GM20431 (cell line): ENCODE data around the gene RALY.
"Not testable (repeated sequence)": the region's sequence is repeated elsewhere in the genome, so short reads cannot be mapped to it uniquely, and the experiment has no call there.

Source experiments
- in situ Hi-C: fragments of 300-500 bp; cut with MseI, MboI; formaldehyde crosslinking; loops from one replicate; pipeline ENCODE4 v1.15.0; 2020; ENCODE audit warnings: low sequenced_read_pairs; ENCODE audit not compliant: unreplicated experiment

Gene RALY

GRCh38 chr20:34013554-34013953, 19.8 kb downstream of the RALY start:
- in situ Hi-C loops, result no loop called here

- in situ Hi-C loops, result no loop called here
Measured at GRCh38 chr20:34014878-34015277, 21.2 kb downstream of the RALY start.

- in situ Hi-C loops, result no loop called here
Measured at GRCh38 chr20:34015401-34016335, 22.0 kb downstream of the RALY start.

- in situ Hi-C loops, result no loop called here
Measured at GRCh38 chr20:34016736-34017135, 23.0 kb downstream of the RALY start.

- in situ Hi-C loops, result no loop called here
Measured at GRCh38 chr20:34017610-34018009, 23.9 kb downstream of the RALY start.

- in situ Hi-C loops, result no loop called here
Measured at GRCh38 chr20:34018166-34018565, 24.5 kb downstream of the RALY start.

GRCh38 chr20:34022151-34022838, 28.6 kb downstream of the RALY start:
- in situ Hi-C loops, result no loop called here

- in situ Hi-C loops, result no loop called here
Measured at GRCh38 chr20:34022839-34023234, 29.1 kb downstream of the RALY start.

GRCh38 chr20:34023937-34024722, 30.4 kb downstream of the RALY start:
- in situ Hi-C loops, result no loop called here

- in situ Hi-C loops, result no loop called here
Measured at GRCh38 chr20:34024723-34025351, 31.1 kb downstream of the RALY start.

- in situ Hi-C loops, result not testable (repeated sequence)
Measured at GRCh38 chr20:34028013-34028412, 34.3 kb downstream of the RALY start.

GRCh38 chr20:34029415-34029814, 35.7 kb downstream of the RALY start:
- in situ Hi-C loops, result no loop called here

- in situ Hi-C loops, result no loop called here
Measured at GRCh38 chr20:34030456-34030855, 36.7 kb downstream of the RALY start.

GRCh38 chr20:34033903-34034302, 40.2 kb downstream of the RALY start:
- in situ Hi-C loops, result no loop called here

GRCh38 chr20:34037121-34037520, 43.4 kb downstream of the RALY start:
- in situ Hi-C loops, result no loop called here

- in situ Hi-C loops, result no loop called here
Measured at GRCh38 chr20:34037767-34038166, 44.1 kb downstream of the RALY start.

GRCh38 chr20:34040300-34040995, 46.7 kb downstream of the RALY start:
- in situ Hi-C loops, result no loop called here

- in situ Hi-C loops, result no loop called here
Measured at GRCh38 chr20:34041226-34041625, 47.5 kb downstream of the RALY start.

- in situ Hi-C loops, result no loop called here
Measured at GRCh38 chr20:34042262-34042661, 48.6 kb downstream of the RALY start.

- in situ Hi-C loops, result no loop called here
Measured at GRCh38 chr20:34043025-34043424, 49.3 kb downstream of the RALY start.
